Stimulated activated naive CD8-positive, alpha-beta T cell treated with anti-CD3 and anti-CD28 coated beads, Interleukin-15, Interleukin-2, amounts not matched to agents 100 U/mL and 50 U/mL, for 24 hours (primary cell): ENCODE data around the gene CLIP2.
"Not testable (repeated sequence)": the region's sequence is repeated elsewhere in the genome, so short reads cannot be mapped to it uniquely, and the experiment has no call there.

ENCODE experiments used
- ATAC-seq: fragments of 150-1000 bp; cut with Tn5 transposase; one replicate; pipeline ENCODE4 v1.10.0; 2021
- DNase-seq: peaks from one replicate; pipeline ENCODE4 v3.0.0; 2021

Gene CLIP2

GRCh38 chr7:74404741-74405140 is 115.5 kb downstream of the CLIP2 start:
- ATAC-seq, result no peak
- no peak for DNase-seq

- peak; percentile 24 for ATAC-seq
Measured at GRCh38 chr7:74405191-74405898, 116.1 kb downstream of the CLIP2 start.

GRCh38 chr7:74405899-74406512 is 116.8 kb downstream of the CLIP2 start:
- ATAC-seq (no peak), DNase-seq (no peak)

More at GRCh38 chr7:74405191-74405898, 116.1 kb downstream of the CLIP2 start:
- peak; percentile 14 for DNase-seq

- DNase-seq, result no peak
- no peak for ATAC-seq
Measured at GRCh38 chr7:74407958-74408357, 118.8 kb downstream of the CLIP2 start.

- ATAC-seq (no peak), DNase-seq (no peak)
Measured at GRCh38 chr7:74409571-74409970, 120.4 kb downstream of the CLIP2 start.

- ATAC-seq (no peak), DNase-seq (no peak)
Measured at GRCh38 chr7:74410772-74411171, 121.6 kb downstream of the CLIP2 start.

GRCh38 chr7:74411571-74411970 is 122.4 kb downstream of the CLIP2 start:
- not testable (repeated sequence) for ATAC-seq, DNase-seq

- ATAC-seq (no peak), DNase-seq (no peak)
Measured at GRCh38 chr7:74412056-74412455, 122.8 kb downstream of the CLIP2 start.

- no peak for DNase-seq
- no peak for ATAC-seq
Measured at GRCh38 chr7:74412603-74413002, 123.4 kb downstream of the CLIP2 start.

- not testable (repeated sequence) for ATAC-seq, DNase-seq
Measured at GRCh38 chr7:74414595-74415333, 125.6 kb downstream of the CLIP2 start.

- ATAC-seq, result no peak
- DNase-seq, result peak; percentile 53
Measured at GRCh38 chr7:74417419-74417971, 128.3 kb downstream of the CLIP2 start.

- ATAC-seq, result no peak
- no peak for DNase-seq
Measured at GRCh38 chr7:74418076-74418475, 128.9 kb downstream of the CLIP2 start.

GRCh38 chr7:74418538-74418937 is 129.3 kb downstream of the CLIP2 start:
- ATAC-seq, result no peak
- DNase-seq, result no peak

- DNase-seq, ATAC-seq: not testable (repeated sequence)
Measured at GRCh38 chr7:74419232-74419631, 130.0 kb downstream of the CLIP2 start.

GRCh38 chr7:74420006-74420405 is 130.8 kb downstream of the CLIP2 start:
- DNase-seq (no peak), ATAC-seq (no peak)

GRCh38 chr7:74424291-74424880 is 135.2 kb downstream of the CLIP2 start:
- DNase-seq (no peak), ATAC-seq (no peak)

GRCh38 chr7:74428023-74428422 is 138.8 kb downstream of the CLIP2 start:
- no peak for DNase-seq
- ATAC-seq, result no peak

- ATAC-seq, result no peak
- no peak for DNase-seq
Measured at GRCh38 chr7:74429153-74429747, 140.0 kb downstream of the CLIP2 start.

- ATAC-seq, DNase-seq: not testable (repeated sequence)
Measured at GRCh38 chr7:74430409-74430808, 141.2 kb downstream of the CLIP2 start.

- DNase-seq, result no peak
- ATAC-seq, result no peak
Measured at GRCh38 chr7:74430961-74431466, 141.8 kb downstream of the CLIP2 start.

GRCh38 chr7:74437291-74437571 is 148.0 kb downstream of the CLIP2 start:
- ATAC-seq, DNase-seq: not testable (repeated sequence)

GRCh38 chr7:74438327-74438726 is 149.1 kb downstream of the CLIP2 start:
- DNase-seq (no peak), ATAC-seq (no peak)
